RKO (cell line): Measurements from ENCODE around the gene RAPGEF2.
"Not testable (repeated sequence)": the region's sequence is repeated elsewhere in the genome, so short reads cannot be mapped to it uniquely, and the experiment has no call there.

Source experiments
- DNase-seq: peaks from one replicate; pipeline ENCODE4 v3.0.0-alpha.2; 2016; ENCODE audit warnings: low spot score

RAPGEF2 gene

DNA sequence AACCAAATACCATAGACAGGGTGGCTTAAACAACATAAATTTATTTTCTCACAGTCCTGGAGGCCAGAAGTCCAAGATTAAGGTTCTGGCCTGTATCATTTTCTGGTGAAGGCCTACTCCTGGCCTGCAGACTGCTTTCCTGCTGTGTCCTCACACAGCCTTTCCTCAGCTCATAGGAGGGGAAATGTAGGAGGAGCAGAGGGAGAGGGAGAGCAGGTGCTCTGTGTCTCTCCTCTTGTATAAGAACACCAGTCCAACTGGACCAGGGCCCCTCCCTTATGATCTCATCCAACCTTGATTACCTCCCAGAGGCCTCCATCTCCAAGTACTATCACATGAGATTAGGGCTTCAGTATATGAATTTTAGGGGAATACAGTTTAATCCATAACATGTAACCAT, 34.3 kb downstream of the RAPGEF2 start:
- DNase-seq = no peak

DNA sequence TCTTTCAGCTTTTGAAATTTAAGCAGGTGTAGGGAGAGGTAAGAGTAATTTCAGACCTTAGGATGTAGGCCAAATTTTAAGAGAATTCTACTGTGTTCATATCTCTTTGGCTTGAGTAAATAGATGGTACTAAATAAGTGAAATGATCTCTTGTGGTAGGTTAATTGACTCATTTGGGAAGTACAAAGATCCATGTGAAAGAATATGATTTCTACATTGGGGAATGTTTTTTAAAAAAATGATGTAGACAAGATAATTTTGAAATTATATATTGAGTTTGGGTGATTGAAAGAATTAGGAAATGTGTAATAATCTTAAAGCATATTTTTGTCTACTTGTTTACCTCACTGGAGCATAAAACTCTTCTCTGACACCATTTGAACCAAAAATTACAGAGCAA, 35.6 kb downstream of the RAPGEF2 start:
- DNase-seq = no peak

DNA sequence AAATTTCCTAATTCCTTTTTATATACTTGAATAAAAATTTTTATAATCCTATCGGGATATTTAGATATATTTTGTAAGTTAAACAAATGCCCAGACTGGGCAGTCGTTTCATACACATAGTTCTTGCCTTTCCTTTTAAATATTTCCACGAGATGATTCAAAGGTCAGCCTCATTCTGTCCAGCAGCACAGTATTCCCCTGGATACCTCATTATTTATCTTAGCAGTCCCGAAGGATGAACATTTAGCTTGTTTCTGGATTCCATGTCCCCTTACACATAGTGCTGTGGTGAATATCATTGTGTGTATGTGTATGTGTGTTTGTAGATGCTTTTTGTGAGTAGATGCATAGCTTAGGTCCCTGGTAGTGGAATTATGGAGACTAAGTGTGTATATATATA, 38.3 kb downstream of the RAPGEF2 start:
- DNase-seq = no peak

DNA sequence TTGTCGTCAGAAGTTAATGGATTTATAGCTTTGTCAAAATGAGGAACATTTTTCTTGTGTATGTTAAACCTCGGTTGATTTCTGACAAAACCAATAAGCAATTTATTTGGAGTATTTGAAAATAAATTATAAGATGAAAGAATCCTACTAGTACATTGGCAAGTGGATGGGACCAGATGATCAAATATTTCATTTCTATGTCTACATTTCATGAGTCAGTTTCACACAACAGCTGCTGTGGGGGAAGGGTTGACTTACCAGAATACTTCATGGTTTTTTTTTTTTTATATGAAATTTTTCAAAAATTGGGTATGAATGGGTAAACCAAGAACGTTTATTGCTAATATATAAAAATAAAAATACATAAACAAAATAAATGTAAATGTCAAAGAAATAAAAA, 39.4 kb downstream of the RAPGEF2 start:
- DNase-seq = no peak

DNA sequence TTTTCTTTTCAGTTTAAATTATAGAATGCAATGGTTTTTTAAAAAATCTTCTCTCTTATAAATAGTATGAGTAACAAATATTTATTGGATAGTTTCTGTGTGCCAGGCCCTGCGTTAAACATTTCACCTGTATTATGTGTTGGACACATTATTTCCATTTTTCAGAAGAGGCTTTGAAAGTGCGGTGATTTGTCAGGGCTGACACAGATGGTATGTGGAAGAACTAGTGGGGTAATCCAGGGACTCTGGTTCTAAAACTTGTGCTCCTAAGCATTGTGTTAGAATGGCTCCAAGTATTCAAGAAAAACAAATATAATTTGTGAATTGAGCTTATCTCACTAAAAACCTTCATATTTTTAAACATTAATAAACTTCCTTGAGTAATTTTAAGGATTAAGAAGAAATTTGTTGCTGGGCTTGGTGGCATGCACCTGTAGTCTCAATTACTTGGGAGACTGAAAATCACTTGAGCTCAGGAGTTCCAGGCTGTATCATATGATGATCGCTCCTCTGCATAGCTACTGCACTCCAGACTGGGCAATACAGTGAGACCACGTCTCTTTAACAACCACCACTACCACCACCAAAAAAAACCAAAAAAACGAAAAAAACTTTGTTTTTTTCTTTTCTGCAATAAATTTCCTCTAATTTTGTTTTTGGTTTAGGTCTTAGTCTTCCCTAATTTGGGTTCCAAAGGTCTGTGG, 40.0 kb downstream of the RAPGEF2 start:
- DNase-seq = no peak

DNA sequence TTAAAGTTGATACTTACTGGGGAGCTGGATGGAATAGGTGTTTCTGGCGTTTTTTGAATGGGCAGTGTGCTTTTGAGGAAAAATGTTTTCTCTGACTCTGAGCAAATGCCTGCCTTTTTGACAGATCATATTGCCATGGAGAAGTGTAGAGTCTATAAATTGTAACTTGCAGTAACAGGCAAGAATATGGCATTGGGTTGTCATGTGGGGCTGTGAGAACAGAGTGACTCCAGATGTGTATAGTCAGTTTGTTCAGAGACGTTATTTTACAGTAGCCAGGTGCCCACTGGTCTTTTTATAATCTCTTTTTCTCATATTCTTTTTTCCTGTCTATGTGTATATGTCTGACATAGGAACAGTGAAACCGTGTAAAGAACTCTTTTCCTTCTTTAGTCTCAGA, 40.8 kb downstream of the RAPGEF2 start:
- DNase-seq = no peak

DNA sequence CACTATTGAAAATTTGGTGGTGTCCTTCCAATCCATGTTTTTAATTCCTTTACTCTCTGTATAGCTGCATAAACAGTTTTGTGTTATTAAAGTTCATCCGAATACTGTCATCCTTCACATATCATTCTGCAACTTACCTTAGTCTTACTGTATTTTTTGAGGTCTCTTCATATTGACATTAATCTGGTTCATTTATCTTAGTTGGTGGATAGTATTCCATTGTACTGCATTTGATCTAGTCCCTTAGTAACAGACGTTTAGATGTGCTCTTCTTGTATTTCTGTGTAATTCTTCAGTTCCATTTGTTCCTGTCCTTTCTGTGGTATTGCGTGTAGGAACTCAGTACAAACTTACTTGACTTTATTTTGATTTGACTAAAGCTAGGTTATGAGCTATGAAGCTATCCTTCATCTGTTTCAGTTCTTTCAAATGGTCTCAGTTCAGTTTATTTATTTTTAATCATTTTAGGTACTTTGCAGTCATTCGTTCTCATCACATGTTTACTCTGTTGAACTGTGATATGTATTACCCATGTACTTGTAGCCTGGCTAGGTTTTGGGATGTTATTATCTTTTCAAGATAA, 41.3 kb downstream of the RAPGEF2 start:
- no peak for DNase-seq

DNA sequence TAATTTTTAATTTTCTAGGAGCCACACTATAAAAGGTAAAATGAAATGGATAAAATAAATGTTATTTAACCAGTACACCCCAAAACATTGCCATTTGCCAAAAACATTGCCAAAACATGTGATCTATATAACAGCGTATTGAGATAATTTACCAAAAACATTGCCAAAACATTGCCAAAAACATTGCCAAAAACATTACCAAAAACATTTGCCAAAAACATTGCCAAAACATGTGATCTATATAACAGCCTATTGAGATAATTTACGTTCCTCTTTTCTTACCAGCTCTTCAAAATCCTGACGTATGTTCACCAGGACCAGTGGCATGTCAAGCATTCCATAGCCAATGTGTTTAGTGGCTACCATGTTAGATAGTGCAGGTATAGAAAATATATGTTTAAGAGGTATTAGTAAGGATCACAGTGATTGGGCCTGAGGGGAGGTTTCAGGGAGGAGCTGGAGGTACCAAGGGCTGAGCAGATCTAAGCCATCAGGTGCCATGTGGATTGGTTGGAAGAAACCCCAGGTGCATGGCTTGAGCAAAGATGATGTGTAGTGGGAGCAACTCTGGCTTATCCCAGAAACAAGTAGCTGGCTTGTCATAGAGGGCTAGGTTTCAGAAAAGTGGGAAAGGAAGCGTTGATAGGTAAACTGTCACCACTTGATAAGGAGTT, 42.6 kb downstream of the RAPGEF2 start:
- DNase-seq = no peak

DNA sequence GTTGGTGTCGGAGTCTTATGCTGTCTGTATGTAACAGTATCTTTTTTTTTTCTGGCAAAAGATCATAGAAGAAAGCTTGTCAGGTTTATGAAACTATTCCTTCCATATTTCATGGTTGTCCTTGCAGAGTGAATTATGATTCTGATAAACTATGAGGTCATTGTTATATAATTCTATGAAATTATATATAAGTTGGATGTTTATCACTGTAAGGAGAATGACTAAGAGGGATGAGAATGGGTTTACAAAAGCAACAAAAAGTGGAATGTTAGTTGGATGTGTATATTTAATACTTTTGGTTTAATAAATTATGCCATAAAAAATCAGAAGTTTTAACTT, 43.1 kb downstream of the RAPGEF2 start:
- no peak for DNase-seq

DNA sequence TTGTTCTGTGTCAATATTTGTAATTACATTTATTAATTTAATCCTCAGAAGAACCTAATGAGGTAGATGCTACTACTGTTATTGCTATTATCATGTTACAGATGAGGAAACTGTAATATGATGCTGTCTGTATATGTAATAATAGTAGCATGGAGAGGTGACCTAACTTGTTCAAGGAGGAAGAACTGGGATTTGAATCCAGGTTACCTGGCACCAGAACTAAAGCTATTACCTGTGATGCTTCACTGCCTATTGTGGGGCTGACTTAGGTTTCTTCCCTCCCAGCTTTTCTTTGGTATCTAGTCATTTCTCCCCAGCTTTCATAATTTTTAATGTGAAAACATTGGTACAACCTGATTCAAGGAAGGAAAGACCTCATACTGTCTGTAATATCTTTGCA, 43.6 kb downstream of the RAPGEF2 start:
- DNase-seq = no peak

DNA sequence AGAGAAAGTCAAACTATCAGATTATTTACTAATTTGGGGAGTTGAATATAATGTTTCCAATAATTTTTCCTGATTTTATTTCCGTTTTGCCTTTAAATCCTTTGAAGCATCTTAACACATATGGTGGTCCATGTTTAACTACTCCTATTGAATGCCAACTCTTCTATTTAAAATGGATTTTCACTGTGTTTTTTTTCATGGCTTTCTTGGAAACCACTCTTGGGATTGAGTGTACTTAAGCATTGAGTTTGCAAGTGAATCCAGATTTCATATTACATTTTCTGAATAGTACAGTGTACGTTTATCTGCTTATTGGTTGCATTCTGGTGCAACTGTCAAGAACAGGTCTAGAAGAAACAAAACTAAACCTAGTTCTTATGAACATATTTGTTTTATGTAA, 45.6 kb downstream of the RAPGEF2 start:
- DNase-seq = no peak

DNA sequence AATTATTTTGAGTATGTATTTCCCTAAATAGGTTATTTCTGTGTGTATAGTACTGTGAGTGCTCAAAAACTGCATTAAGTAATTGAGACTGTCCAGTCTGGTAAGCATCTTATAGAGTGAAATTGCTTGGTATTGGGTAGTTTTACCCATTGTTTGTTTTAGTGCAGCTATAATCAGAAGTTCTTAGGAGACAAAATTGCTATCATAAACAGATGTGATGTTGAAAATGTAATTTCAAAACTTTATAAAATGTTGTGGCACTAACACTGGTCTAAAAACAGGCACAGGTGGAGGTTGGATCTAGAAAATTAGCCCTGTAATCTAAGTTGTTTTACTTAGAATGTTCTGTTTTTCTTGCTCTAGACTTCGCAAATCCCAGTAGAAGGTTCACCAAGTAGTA, 46.8 kb downstream of the RAPGEF2 start:
- no peak for DNase-seq

DNA sequence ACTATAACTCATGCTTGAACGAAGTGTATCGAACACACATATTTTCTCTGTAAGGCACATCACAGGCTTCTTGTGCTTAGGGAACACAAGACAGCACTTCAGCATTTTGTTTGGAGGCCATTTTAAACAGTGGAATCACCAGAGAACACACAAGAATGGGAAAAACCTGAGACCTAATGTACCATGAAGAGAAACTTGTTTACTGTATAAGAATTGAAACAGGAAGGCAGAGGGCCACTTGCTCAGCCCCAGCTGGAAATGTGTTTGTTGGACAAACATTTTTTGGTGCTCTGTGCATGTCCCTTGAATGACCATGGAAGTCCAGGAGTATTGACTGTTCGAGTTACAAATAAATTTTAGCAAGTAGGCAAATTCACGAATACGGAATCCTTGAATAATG, 47.5 kb downstream of the RAPGEF2 start:
- no peak for DNase-seq

DNA sequence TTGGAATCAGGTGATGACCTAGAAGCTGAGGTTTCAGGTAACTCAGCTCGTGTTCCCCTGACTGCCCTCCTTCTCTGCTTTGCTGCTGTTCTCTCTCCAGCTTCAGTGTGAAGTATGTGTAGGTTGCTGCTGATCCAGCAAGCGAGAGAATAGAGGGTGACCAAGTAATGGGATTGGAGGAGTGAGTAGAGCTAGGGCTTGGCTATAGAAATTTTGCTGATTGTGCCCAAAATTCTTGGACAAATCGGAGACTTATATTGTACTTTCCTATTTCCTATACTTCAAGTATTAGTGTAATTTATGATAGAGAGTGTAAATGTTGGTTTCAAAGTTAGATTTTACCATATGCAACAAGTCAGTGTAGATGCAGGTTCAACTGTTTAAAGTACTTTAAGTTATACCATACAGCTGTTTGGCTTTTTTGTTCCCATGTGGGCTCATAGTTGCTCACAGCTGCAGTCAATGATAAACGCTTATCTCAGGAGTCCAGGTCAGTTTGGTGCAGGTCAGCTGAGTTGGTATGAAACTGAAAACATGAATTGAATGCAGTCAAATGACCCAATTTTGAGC, 48.0 kb downstream of the RAPGEF2 start:
- DNase-seq = no peak

DNA sequence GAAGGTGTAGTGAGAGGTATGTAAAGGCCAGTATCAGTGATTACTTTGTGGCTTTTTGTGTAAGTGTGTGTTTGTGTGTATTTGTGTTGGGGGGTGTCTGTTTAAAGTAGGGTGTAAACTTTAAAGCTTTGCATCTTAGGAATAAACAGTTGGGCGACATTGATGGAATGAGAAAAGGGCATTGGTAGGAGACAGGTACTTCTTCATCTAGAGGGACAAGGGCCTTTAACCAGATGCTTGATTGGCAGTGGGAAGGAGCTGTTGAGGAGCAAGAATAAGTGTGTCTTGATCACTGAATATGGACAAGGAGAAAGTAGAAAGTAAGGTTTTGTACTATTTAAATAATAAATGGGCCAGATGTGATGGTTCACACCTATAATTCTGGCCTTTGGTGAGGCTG, 48.8 kb downstream of the RAPGEF2 start:
- DNase-seq = no peak

DNA sequence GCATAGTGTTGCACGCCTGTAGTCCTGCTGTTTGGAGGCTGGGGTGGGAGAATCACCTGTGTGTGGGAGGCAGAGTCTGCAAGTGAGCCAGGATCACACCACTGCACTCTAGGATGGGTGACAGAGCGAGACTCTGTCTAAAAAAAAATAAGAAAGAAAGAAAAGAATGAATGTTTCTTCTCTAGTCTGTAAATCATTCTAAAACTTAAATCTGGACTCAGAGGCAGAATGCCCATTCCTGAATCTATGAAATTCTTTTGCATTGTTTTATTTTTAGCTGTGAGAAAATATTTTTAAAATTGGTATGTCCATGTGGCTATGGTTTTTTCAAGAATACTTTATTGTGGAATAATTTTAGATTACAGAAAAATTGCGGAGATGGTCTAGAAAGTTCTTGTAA, 49.3 kb downstream of the RAPGEF2 start:
- DNase-seq = no peak

DNA sequence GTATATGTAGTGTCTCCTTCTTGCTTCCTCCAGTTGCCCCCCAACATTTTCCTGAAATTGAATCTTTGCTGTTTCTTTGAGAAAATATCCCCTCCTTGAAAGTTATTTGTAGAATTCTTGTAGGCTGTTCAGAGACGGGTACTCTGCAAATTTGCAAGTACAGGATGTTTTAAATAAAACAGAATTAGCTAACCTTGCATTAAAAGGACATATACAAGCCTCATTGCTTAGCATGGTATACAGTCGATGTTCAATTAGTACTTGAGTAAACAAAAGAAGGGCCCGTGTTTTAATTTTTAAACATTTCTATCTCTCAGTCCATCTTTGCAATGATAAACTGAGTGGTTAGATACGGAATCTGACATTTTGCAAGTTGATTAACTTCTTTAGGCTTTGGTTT, 50.8 kb downstream of the RAPGEF2 start:
- DNase-seq = no peak

DNA sequence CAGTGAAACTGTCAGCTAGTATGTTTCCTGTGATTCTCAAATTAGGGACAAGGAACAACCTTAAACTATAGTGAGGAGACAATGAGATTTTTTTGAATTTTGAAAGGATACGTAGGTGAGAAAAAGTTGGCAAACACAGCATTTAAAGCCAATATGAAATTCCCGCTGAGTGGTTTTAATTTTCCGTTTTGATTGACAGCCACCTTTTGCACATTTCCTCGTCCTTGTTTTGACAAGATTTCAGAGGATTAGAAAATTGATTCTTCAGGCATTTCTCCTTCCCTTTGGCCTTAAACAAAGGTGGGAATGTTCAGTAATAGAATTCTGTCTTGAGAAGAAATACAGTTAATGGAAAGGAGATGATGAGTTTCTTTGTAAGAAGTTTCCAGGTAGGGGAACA, 52.2 kb downstream of the RAPGEF2 start:
- no peak for DNase-seq

DNA sequence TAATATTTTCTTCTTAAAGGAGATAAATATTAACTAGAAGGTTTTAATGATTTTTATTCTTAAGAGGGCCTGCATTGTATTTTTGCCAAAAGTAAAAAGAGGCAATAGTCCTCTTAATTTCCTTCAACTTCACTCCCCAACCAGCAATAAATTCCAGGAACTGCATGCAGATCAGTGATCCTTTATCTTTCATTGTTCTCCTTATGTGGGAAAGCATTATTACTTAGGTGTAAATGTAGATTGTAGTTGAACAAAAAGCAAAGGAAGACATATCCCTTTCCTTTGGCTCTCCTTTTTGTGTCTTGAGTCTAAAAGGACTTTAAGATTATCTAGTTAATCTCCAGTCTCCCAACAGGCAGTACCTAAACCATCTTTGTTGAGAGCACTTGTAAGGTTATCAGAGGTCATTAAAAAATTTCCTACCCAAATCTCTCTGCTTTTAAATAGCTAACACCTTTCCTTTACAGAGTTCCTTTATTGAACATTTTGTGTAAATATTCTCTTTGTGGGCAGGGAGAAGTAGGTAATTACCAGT, 55.3 kb downstream of the RAPGEF2 start:
- no peak for DNase-seq

DNA sequence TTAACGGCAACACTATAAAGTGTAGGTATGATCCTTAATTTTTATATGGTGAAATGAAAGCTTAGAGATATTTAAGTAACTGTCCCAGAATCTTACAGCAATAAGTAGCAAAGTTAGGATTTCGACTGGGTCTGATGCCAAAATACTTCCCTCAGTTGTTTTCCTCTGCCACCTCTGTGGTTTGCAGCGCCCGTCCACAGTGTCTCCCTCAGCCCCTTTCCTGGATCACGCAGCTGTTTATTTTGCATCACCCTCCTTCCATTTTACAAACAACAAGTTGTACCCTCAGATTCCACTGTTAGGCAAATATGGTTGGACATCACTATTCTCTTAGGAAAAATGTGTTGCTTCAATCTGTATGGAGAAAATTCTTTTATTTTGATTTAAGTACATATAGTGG, 56.1 kb downstream of the RAPGEF2 start:
- DNase-seq = no peak

DNA sequence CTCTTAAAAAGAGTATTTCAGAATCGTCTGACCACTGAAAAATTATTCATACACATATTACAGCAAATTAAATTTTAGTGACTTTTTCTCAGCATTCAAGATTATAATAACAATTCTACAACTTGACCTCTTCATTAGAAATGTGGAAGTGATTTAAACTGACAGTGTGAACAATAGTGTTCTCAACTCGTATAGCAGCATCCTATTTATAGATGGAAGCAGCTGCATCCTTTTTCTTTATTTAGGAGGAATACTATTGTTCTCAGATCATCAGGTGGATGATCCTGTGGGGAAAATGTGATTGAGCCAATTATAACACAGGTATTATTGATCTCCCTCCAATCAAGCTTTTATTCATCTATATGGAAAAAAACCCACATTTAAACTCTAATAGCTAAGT, 56.7 kb downstream of the RAPGEF2 start:
- no peak for DNase-seq

DNA sequence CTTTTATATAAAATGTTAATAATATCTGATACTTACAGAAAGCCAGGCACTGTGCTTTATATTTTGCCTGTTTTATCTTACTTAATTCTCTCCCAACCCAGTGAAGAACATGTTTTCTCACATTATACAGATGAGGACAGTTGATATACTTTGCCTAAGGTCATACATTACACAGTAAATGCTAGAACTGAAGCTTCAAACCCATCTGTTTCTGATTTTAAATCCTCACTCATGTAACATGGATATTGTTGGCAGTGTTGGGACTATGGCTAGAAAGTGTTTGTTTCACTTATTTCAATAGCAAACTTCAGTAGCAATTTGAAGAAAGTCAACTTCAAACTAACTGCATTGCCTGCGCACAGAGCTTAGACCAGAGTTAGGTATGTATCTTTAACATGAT, 57.4 kb downstream of the RAPGEF2 start:
- no peak for DNase-seq

DNA sequence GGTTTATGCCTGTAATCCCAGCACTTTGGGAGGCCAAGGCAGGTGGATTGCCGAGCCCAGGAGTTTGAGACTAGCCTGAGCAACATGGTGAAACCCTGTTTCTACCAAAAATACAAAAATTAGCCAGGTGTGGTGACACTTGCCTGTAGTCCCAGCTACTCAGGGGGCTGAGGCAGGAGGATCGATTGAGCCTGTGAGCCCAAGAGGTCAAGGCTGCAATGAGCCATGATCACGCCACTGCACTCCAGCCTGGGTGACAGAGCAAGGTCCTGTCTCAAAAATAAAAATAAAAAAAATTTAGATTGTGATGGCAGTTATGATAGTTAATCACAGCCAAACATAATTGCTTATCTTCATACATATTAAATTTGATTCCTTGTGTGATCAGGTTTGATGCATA, 58.6 kb downstream of the RAPGEF2 start:
- not testable (repeated sequence) for DNase-seq
